GM12801 (cell line): ENCODE results near the gene FAXDC2.

Experiments used
- CTCF ChIP-seq: IDR thresholded peaks from one replicate; pipeline ENCODE4 v1.5.1; 2011; ENCODE audit warnings: control low read depth; ENCODE audit not compliant: insufficient read length; ENCODE audit errors: extremely low read depth

Gene FAXDC2

GRCh38 chr5:154779105-154779504 lies 71.3 kb downstream of the FAXDC2 start:
- no peak for TF ChIP-seq CTCF

GRCh38 chr5:154778534-154778933 lies 71.9 kb downstream of the FAXDC2 start:
- TF ChIP-seq CTCF = no peak

GRCh38 chr5:154776167-154776566 lies 74.2 kb downstream of the FAXDC2 start:
- TF ChIP-seq CTCF = no peak

DNA sequence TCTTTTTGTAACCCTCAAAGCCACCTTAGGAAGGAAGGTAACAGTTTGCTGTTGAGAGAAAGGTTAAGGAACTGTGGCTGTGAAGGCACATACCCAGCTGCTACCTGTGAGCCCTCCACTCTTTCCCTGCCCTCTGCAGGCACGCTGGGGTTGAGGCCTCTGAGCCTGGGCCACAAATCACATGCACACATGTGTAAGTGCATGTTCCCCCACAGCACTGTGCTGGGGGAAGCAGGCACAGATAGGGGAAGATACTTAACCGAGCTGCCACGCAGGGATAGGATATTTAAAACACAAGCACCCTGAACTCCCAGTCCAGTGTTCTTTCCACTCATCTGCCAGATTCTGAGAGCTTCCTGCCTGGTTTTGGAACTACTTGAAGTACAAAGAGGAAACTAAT lies 77.1 kb downstream of the FAXDC2 start:
- no peak for TF ChIP-seq CTCF

- no peak for TF ChIP-seq CTCF
These were observed 79.0 kb downstream of the FAXDC2 start for GRCh38 chr5:154771383-154771901.

DNA sequence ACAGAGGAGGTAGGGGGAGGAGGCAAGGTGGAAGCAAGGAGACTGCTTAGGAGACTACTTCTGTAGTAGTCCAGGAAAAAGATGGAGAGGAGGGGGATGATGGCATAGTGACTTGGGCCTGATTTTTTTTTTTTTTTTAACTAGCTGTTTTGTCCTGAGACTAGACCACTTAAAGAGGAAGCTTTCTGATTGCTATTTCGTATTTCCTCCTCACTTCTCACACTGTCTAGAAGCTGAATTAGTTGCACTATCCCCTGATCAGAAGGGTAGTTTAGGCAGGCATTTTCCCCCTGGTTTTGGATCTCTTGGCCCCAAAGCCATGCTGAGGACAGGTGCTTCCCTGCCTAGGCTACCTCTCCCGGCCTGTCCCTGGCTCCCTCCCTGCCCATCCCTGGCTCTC lies 80.3 kb downstream of the FAXDC2 start:
- no peak for TF ChIP-seq CTCF
